HG03135 (cell line): Measurements from ENCODE around the gene KLHL17.
"Not testable (repeated sequence)": the region's sequence is repeated elsewhere in the genome, so short reads cannot be mapped to it uniquely, and the experiment has no call there.

ENCODE experiments used
- ATAC-seq: cut with Tn5 transposase; IDR thresholded peaks from one replicate; pipeline ENCODE4 v1.9.1; 2021; ENCODE audit warnings: mild to moderate bottlenecking, moderate library complexity; ENCODE audit not compliant: unreplicated experiment

KLHL17 gene

GRCh38 chr1:980137-980571 is 19.8 kb downstream of the KLHL17 start:
- ATAC-seq, result no peak

GRCh38 chr1:980602-981395 is 20.4 kb downstream of the KLHL17 start:
- no peak for ATAC-seq

- no peak for ATAC-seq
These were observed 21.1 kb downstream of the KLHL17 start for GRCh38 chr1:981491-981954.

- no peak for ATAC-seq
These were observed 21.7 kb downstream of the KLHL17 start, which contains the start of gene PERM1 for GRCh38 chr1:981955-982558. Gene PERM1 (minus strand): TSS chr1:982093. CDS start chr1:981029, 1,064 bp downstream.

- ATAC-seq, result no peak
These were observed 22.5 kb downstream of the KLHL17 start for GRCh38 chr1:982765-983436.

- ATAC-seq, result no peak
These were observed 23.6 kb downstream of the KLHL17 start for GRCh38 chr1:983798-984475.

GRCh38 chr1:984476-984814 is 24.1 kb downstream of the KLHL17 start:
- ATAC-seq, result no peak

- no peak for ATAC-seq
These were observed 24.7 kb downstream of the KLHL17 start for GRCh38 chr1:985126-985525.

- ATAC-seq, result not testable (repeated sequence)
These were observed 27.7 kb downstream of the KLHL17 start for GRCh38 chr1:988061-988460.

- not testable (repeated sequence) for ATAC-seq
These were observed 30.9 kb downstream of the KLHL17 start for GRCh38 chr1:991275-991674.

GRCh38 chr1:991895-992294 is 31.5 kb downstream of the KLHL17 start:
- ATAC-seq, result no peak

- ATAC-seq, result no peak
These were observed 32.0 kb downstream of the KLHL17 start for GRCh38 chr1:992362-992761.

GRCh38 chr1:993379-993995 is 33.1 kb downstream of the KLHL17 start:
- no peak for ATAC-seq

GRCh38 chr1:994546-994945 is 34.2 kb downstream of the KLHL17 start:
- not testable (repeated sequence) for ATAC-seq

- no peak for ATAC-seq
These were observed 35.6 kb downstream of the KLHL17 start for GRCh38 chr1:995665-996633.

- ATAC-seq, result no peak
These were observed 36.7 kb downstream of the KLHL17 start for GRCh38 chr1:996851-997712.

GRCh38 chr1:997713-997992 is 37.3 kb downstream of the KLHL17 start:
- ATAC-seq, result no peak

GRCh38 chr1:997993-998744 is 37.8 kb downstream of the KLHL17 start:
- ATAC-seq, result no peak

- no peak for ATAC-seq
These were observed 38.3 kb downstream of the KLHL17 start for GRCh38 chr1:998745-998994.
